Measurements from ENCODE around the gene TRAPPC14.

Gene TRAPPC14

GRCh38 chr7:100173806-100174495 is 15.4 kb upstream of the TRAPPC14 start:
- H3K27me3 ChIP-seq (ENCODE audit: control insufficient read depth, insufficient read depth, low read length, poor library complexity, severe bottlenecking): peaks cover 19% of the 10 kb centered on the region
- no peak overlapping the region for H3K27ac ChIP-seq (ENCODE audit: insufficient read depth, low read depth, low read length, poor library complexity, severe bottlenecking)
- H3K9me3 ChIP-seq (ENCODE audit: control insufficient read depth, low read length): no peaks in the 10 kb centered on the region
- H3K4me3 ChIP-seq (ENCODE audit: insufficient read depth, low read depth, low read length): no peak overlapping the region
- WGBS, 2 experiments: 91 to 92% methylated on average over 11 of the region's 11 CpGs
- H3K4me1 ChIP-seq (ENCODE audit: control insufficient read depth, insufficient read depth, low read length): peaks cover 10% of the 10 kb centered on the region
- peaks cover 4% of the 10 kb centered on the region for H3K36me3 ChIP-seq (ENCODE audit: control insufficient read depth, insufficient read depth, low read length)

- 31 to 33% methylated on average over 22 of the region's 22 CpGs for WGBS, 2 experiments
- Histone ChIP-seq H3K4me3 (ENCODE audit: insufficient read depth, low read depth, low read length) (peak overlapping the region; percentile 43), H3K9me3 (ENCODE audit: control insufficient read depth, low read length) (no peaks in the 10 kb centered on the region), H3K36me3 (ENCODE audit: control insufficient read depth, insufficient read depth, low read length) (peaks cover 4% of the 10 kb centered on the region), H3K4me1 (ENCODE audit: control insufficient read depth, insufficient read depth, low read length) (peaks cover 21% of the 10 kb centered on the region), H3K27me3 (ENCODE audit: control insufficient read depth, insufficient read depth, low read length, poor library complexity, severe bottlenecking) (peaks cover 34% of the 10 kb centered on the region), H3K27ac (ENCODE audit: insufficient read depth, low read depth, low read length, poor library complexity, severe bottlenecking) (no peak overlapping the region)
Observed at GRCh38 chr7:100171840-100172239, 13.3 kb upstream of the TRAPPC14 start.

GRCh38 chr7:100171087-100171681 is 12.7 kb upstream of the TRAPPC14 start:
- no peak overlapping the region for H3K27ac ChIP-seq (ENCODE audit: insufficient read depth, low read depth, low read length, poor library complexity, severe bottlenecking)
- 2% methylated on average over 61 of the region's 61 CpGs for WGBS, 2 experiments
- peaks cover 35% of the 10 kb centered on the region for H3K27me3 ChIP-seq (ENCODE audit: control insufficient read depth, insufficient read depth, low read length, poor library complexity, severe bottlenecking)
- H3K9me3 ChIP-seq (ENCODE audit: control insufficient read depth, low read length): no peaks in the 10 kb centered on the region
- H3K4me3 ChIP-seq (ENCODE audit: insufficient read depth, low read depth, low read length): peak overlapping the region; percentile 43
- peaks cover 23% of the 10 kb centered on the region for H3K4me1 ChIP-seq (ENCODE audit: control insufficient read depth, insufficient read depth, low read length)
- peaks cover 4% of the 10 kb centered on the region for H3K36me3 ChIP-seq (ENCODE audit: control insufficient read depth, insufficient read depth, low read length)

GRCh38 chr7:100170101-100170897 is 11.8 kb upstream of the TRAPPC14 start:
- H3K36me3 ChIP-seq (ENCODE audit: control insufficient read depth, insufficient read depth, low read length): peaks cover under 1% of the 10 kb centered on the region
- peaks cover 23% of the 10 kb centered on the region for H3K4me1 ChIP-seq (ENCODE audit: control insufficient read depth, insufficient read depth, low read length)
- H3K9me3 ChIP-seq (ENCODE audit: control insufficient read depth, low read length): no peaks in the 10 kb centered on the region
- no peak overlapping the region for H3K27ac ChIP-seq (ENCODE audit: insufficient read depth, low read depth, low read length, poor library complexity, severe bottlenecking)
- 78% methylated on average over 10 to 11 of the region's 11 CpGs for WGBS, 2 experiments
- H3K4me3 ChIP-seq (ENCODE audit: insufficient read depth, low read depth, low read length): no peak overlapping the region
- peaks cover 35% of the 10 kb centered on the region for H3K27me3 ChIP-seq (ENCODE audit: control insufficient read depth, insufficient read depth, low read length, poor library complexity, severe bottlenecking)

- Histone ChIP-seq H3K4me3 (ENCODE audit: insufficient read depth, low read depth, low read length) (no peak overlapping the region), H3K4me1 (ENCODE audit: control insufficient read depth, insufficient read depth, low read length) (peaks cover 23% of the 10 kb centered on the region), H3K36me3 (ENCODE audit: control insufficient read depth, insufficient read depth, low read length) (no peaks in the 10 kb centered on the region), H3K27me3 (ENCODE audit: control insufficient read depth, insufficient read depth, low read length, poor library complexity, severe bottlenecking) (peaks cover 35% of the 10 kb centered on the region), H3K9me3 (ENCODE audit: control insufficient read depth, low read length) (no peaks in the 10 kb centered on the region), H3K27ac (ENCODE audit: insufficient read depth, low read depth, low read length, poor library complexity, severe bottlenecking) (no peak overlapping the region)
- 82% methylated on average over 10 to 11 of the region's 11 CpGs for WGBS, 2 experiments
Observed at GRCh38 chr7:100169147-100169850, 10.8 kb upstream of the TRAPPC14 start.

GRCh38 chr7:100167912-100168323 is 9.4 kb upstream of the TRAPPC14 start:
- Histone ChIP-seq H3K4me1 (ENCODE audit: control insufficient read depth, insufficient read depth, low read length) (peaks cover 23% of the 10 kb centered on the region), H3K9me3 (ENCODE audit: control insufficient read depth, low read length) (no peaks in the 10 kb centered on the region), H3K27me3 (ENCODE audit: control insufficient read depth, insufficient read depth, low read length, poor library complexity, severe bottlenecking) (peaks cover 35% of the 10 kb centered on the region), H3K36me3 (ENCODE audit: control insufficient read depth, insufficient read depth, low read length) (no peaks in the 10 kb centered on the region), H3K27ac (ENCODE audit: insufficient read depth, low read depth, low read length, poor library complexity, severe bottlenecking) (no peak overlapping the region), H3K4me3 (ENCODE audit: insufficient read depth, low read depth, low read length) (peak overlapping the region; percentile 18)
- WGBS, 2 experiments: 9 to 10% methylated on average over 10 to 11 of the region's 11 CpGs

- 51 to 65% methylated on average over 13 to 14 of the region's 14 CpGs for WGBS, 2 experiments
- no peaks in the 10 kb centered on the region for H3K9me3 ChIP-seq (ENCODE audit: control insufficient read depth, low read length)
- H3K27ac ChIP-seq (ENCODE audit: insufficient read depth, low read depth, low read length, poor library complexity, severe bottlenecking): no peak overlapping the region
- peaks cover 23% of the 10 kb centered on the region for H3K4me1 ChIP-seq (ENCODE audit: control insufficient read depth, insufficient read depth, low read length)
- H3K36me3 ChIP-seq (ENCODE audit: control insufficient read depth, insufficient read depth, low read length): no peaks in the 10 kb centered on the region
- H3K4me3 ChIP-seq (ENCODE audit: insufficient read depth, low read depth, low read length): peak overlapping the region; percentile 18
- peaks cover 35% of the 10 kb centered on the region for H3K27me3 ChIP-seq (ENCODE audit: control insufficient read depth, insufficient read depth, low read length, poor library complexity, severe bottlenecking)
Observed at GRCh38 chr7:100166970-100167911, 8.7 kb upstream of the TRAPPC14 start.

- WGBS, 2 experiments: 87 to 89% methylated on average over 16 of the region's 16 CpGs
- Histone ChIP-seq H3K36me3 (ENCODE audit: control insufficient read depth, insufficient read depth, low read length) (no peaks in the 10 kb centered on the region), H3K4me1 (ENCODE audit: control insufficient read depth, insufficient read depth, low read length) (peaks cover 23% of the 10 kb centered on the region), H3K9me3 (ENCODE audit: control insufficient read depth, low read length) (no peaks in the 10 kb centered on the region), H3K27me3 (ENCODE audit: control insufficient read depth, insufficient read depth, low read length, poor library complexity, severe bottlenecking) (peaks cover 27% of the 10 kb centered on the region), H3K4me3 (ENCODE audit: insufficient read depth, low read depth, low read length) (no peak overlapping the region), H3K27ac (ENCODE audit: insufficient read depth, low read depth, low read length, poor library complexity, severe bottlenecking) (no peak overlapping the region)
Observed at GRCh38 chr7:100166317-100166940, 7.9 kb upstream of the TRAPPC14 start.

GRCh38 chr7:100163871-100164270 is 5.3 kb upstream of the TRAPPC14 start:
- Histone ChIP-seq H3K4me1 (ENCODE audit: control insufficient read depth, insufficient read depth, low read length) (peaks cover 13% of the 10 kb centered on the region), H3K27ac (ENCODE audit: insufficient read depth, low read depth, low read length, poor library complexity, severe bottlenecking) (no peak overlapping the region), H3K36me3 (ENCODE audit: control insufficient read depth, insufficient read depth, low read length) (no peaks in the 10 kb centered on the region), H3K4me3 (ENCODE audit: insufficient read depth, low read depth, low read length) (no peak overlapping the region), H3K9me3 (ENCODE audit: control insufficient read depth, low read length) (no peaks in the 10 kb centered on the region), H3K27me3 (ENCODE audit: control insufficient read depth, insufficient read depth, low read length, poor library complexity, severe bottlenecking) (peaks cover 16% of the 10 kb centered on the region)
- WGBS, 2 experiments: 90% methylated on average over 5 of the region's 5 CpGs

All from ectodermal cell (in vitro differentiated cells).